Measurements from ENCODE around the gene XPO6. TPM values are rescaled to one million over a fixed set of nuclear protein-coding genes. Genes with fewer than 3 reads are reported as not detected.
"Not testable (repeated sequence)": the region's sequence is repeated elsewhere in the genome, so short reads cannot be mapped to it uniquely, and the experiment has no call there.

Gene XPO6
- total RNA-seq, 1 donor from 2014 or later, result 71.6 TPM

DNA sequence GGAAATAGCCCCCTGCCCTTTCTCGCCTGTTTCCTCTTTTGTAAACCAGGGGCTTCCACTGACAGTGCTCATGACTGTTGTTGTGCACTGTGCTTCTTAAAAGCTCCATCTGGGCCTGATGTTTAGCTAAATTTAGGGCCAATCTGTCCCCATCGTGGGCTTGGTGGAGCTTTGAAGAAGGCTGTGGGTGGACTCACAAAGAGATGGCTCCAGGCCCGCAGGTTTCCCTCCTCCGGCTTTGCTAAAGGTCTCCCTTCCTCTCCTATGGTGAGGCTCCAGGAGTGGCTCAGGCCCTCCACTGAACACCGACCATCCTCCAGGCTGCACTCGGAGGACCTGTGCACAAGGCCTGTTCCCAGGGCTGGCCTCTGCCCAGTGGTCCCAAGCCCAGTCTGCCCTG lies 30.2 kb upstream of the XPO6 start:
- H3K9me3 Mint-ChIP-seq, result peaks cover 8% of the 10 kb centered on the region
- no peaks in the 10 kb centered on the region for H3K4me1 Mint-ChIP-seq
- no peak overlapping the region for H3K9ac ChIP-seq
- H4K20me1 ChIP-seq (ENCODE audit: low read depth), result no peaks in the 10 kb centered on the region
- DNase-seq (ENCODE audit: low spot score), result no peak
- H3F3A ChIP-seq (ENCODE audit: low read depth), result no peaks in the 10 kb centered on the region
- H3K27ac Mint-ChIP-seq, result no peak overlapping the region
- H3K27me3 ChIP-seq, result no peaks in the 10 kb centered on the region
- H3K4me2 ChIP-seq, result no peak overlapping the region
- H3K36me3 ChIP-seq, result no peaks in the 10 kb centered on the region
- peaks cover 8% of the 10 kb centered on the region for H3K27me3 Mint-ChIP-seq (ENCODE audit: insufficient read depth, low read depth)
- no peaks in the 10 kb centered on the region for H3K9me3 ChIP-seq (ENCODE audit: low read depth)
- no peak overlapping the region for H3K27ac ChIP-seq
- H3K4me3 ChIP-seq, result no peak overlapping the region
- H3K4me1 ChIP-seq, result no peaks in the 10 kb centered on the region
- H3K36me3 Mint-ChIP-seq, result no peaks in the 10 kb centered on the region
- H3K4me3 Mint-ChIP-seq, result no peak overlapping the region
- no peaks in the 10 kb centered on the region for H3K79me2 ChIP-seq (ENCODE audit: low read depth)
- no peak overlapping the region for H2AFZ ChIP-seq (replicated peaks)
- TF ChIP-seq EZH2 (IDR thresholded peaks at IDR 0.05), result no peak
- no peak for TF ChIP-seq EZH2phosphoT487 (IDR thresholded peaks at IDR 0.05)
- TF ChIP-seq, protein P1, sequence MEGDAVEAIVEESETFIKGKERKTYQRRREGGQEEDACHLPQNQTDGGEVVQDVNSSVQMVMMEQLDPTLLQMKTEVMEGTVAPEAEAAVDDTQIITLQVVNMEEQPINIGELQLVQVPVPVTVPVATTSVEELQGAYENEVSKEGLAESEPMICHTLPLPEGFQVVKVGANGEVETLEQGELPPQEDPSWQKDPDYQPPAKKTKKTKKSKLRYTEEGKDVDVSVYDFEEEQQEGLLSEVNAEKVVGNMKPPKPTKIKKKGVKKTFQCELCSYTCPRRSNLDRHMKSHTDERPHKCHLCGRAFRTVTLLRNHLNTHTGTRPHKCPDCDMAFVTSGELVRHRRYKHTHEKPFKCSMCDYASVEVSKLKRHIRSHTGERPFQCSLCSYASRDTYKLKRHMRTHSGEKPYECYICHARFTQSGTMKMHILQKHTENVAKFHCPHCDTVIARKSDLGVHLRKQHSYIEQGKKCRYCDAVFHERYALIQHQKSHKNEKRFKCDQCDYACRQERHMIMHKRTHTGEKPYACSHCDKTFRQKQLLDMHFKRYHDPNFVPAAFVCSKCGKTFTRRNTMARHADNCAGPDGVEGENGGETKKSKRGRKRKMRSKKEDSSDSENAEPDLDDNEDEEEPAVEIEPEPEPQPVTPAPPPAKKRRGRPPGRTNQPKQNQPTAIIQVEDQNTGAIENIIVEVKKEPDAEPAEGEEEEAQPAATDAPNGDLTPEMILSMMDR (IDR thresholded peaks at IDR 0.05), result no peak

DNA sequence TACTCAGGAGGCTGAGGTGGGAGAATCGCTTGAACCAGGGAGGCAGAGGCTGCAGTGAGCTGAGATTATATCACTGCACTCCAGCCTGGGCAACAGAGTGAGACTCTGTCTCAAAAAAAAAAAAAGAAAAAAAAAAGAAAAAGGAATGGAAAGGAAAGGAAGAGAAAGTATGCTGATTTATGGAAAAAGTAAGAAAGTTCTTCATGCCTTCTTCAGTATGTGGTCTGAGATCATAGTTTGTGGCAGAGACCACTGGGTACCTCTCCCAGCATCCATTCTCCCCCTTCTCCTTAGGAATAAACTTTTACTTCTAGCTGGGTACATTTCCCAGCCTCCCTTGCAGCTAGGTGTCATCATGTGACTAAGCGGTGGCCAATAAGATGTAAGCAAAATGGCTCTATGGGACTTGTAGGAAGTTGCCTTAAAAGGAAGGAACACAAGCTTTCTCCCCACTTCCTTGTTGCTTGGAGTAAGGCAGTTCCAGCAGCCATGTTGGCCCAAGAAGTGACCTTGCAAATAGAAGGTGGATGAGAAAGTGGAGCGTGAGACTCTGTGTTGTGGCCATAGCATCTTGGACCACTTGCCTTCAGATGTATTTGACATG lies 26.1 kb upstream of the XPO6 start:
- no peaks in the 10 kb centered on the region for H4K20me1 ChIP-seq (ENCODE audit: low read depth)
- peaks cover 9% of the 10 kb centered on the region for H3K9me3 Mint-ChIP-seq

GRCh38 chr16:28231763-28232162 lies 20.0 kb upstream of the XPO6 start:
- Histone ChIP-seq H3K4me1 (no peaks in the 10 kb centered on the region), H3K79me2 (ENCODE audit: low read depth) (no peaks in the 10 kb centered on the region), H3K4me3 (no peak overlapping the region), H3K4me2 (no peak overlapping the region), H4K20me1 (ENCODE audit: low read depth) (no peaks in the 10 kb centered on the region), H3K9me3 (ENCODE audit: low read depth) (no peaks in the 10 kb centered on the region), H3K27ac (no peak overlapping the region), H3K9ac (no peak overlapping the region), H3K36me3 (no peaks in the 10 kb centered on the region), H3K27me3 (no peaks in the 10 kb centered on the region), H3F3A (ENCODE audit: low read depth) (no peaks in the 10 kb centered on the region), H2AFZ (replicated peaks) (no peak overlapping the region)
- H3K27me3 Mint-ChIP-seq (ENCODE audit: insufficient read depth, low read depth), result peaks cover 5% of the 10 kb centered on the region
- TF ChIP-seq EZH2phosphoT487 (IDR thresholded peaks at IDR 0.05), result no peak
- no peak for TF ChIP-seq EZH2 (IDR thresholded peaks at IDR 0.05)
- TF ChIP-seq, protein P1 (IDR thresholded peaks at IDR 0.05), result no peak
- H3K36me3 Mint-ChIP-seq, result no peaks in the 10 kb centered on the region
- DNase-seq (ENCODE audit: low spot score), result no peak
- H3K9me3 Mint-ChIP-seq, result peaks cover 3% of the 10 kb centered on the region
- no peak overlapping the region for H3K4me3 Mint-ChIP-seq
- H3K27ac Mint-ChIP-seq, result no peak overlapping the region
- no peaks in the 10 kb centered on the region for H3K4me1 Mint-ChIP-seq

More for the DNA sequence above, 26.1 kb upstream of the XPO6 start:
- Histone ChIP-seq H3K9ac (no peak overlapping the region), H3K36me3 (no peaks in the 10 kb centered on the region), H3K4me2 (no peak overlapping the region), H3K79me2 (ENCODE audit: low read depth) (no peaks in the 10 kb centered on the region), H3K9me3 (ENCODE audit: low read depth) (no peaks in the 10 kb centered on the region), H3K27ac (no peak overlapping the region), H3F3A (ENCODE audit: low read depth) (no peaks in the 10 kb centered on the region), H2AFZ (replicated peaks) (no peak overlapping the region), H3K27me3 (no peaks in the 10 kb centered on the region), H3K4me3 (no peak overlapping the region), H3K4me1 (no peaks in the 10 kb centered on the region)
- TF ChIP-seq EZH2 (IDR thresholded peaks at IDR 0.05) (no peak), EZH2phosphoT487 (IDR thresholded peaks at IDR 0.05) (no peak)
- TF ChIP-seq, protein P1 (IDR thresholded peaks at IDR 0.05), result no peak
- DNase-seq (ENCODE audit: low spot score), result no peak
- no peak overlapping the region for H3K4me3 Mint-ChIP-seq
- no peaks in the 10 kb centered on the region for H3K36me3 Mint-ChIP-seq
- H3K27ac Mint-ChIP-seq, result no peak overlapping the region
- H3K4me1 Mint-ChIP-seq, result no peaks in the 10 kb centered on the region
- peaks cover 6% of the 10 kb centered on the region for H3K27me3 Mint-ChIP-seq (ENCODE audit: insufficient read depth, low read depth)

GRCh38 chr16:28223909-28224308 lies 12.1 kb upstream of the XPO6 start:
- not testable (repeated sequence) for H3F3A ChIP-seq (ENCODE audit: low read depth); DNase-seq (ENCODE audit: low spot score); H3K27ac Mint-ChIP-seq; H3K9me3 ChIP-seq (ENCODE audit: low read depth); H2AFZ ChIP-seq (replicated peaks); H3K36me3 ChIP-seq; H3K27ac ChIP-seq; H3K4me1 ChIP-seq; H3K36me3 Mint-ChIP-seq; H4K20me1 ChIP-seq (ENCODE audit: low read depth); H3K9me3 Mint-ChIP-seq; H3K4me2 ChIP-seq; H3K79me2 ChIP-seq (ENCODE audit: low read depth); H3K4me3 Mint-ChIP-seq; H3K9ac ChIP-seq; H3K27me3 ChIP-seq; H3K4me3 ChIP-seq; H3K4me1 Mint-ChIP-seq; H3K27me3 Mint-ChIP-seq (ENCODE audit: insufficient read depth, low read depth)

GRCh38 chr16:28219777-28220176 lies 8.0 kb upstream of the XPO6 start:
- not testable (repeated sequence) for H3K27me3 ChIP-seq; DNase-seq (ENCODE audit: low spot score); H3K27me3 Mint-ChIP-seq (ENCODE audit: insufficient read depth, low read depth); H3K9me3 Mint-ChIP-seq; H3K36me3 Mint-ChIP-seq; H3K4me1 ChIP-seq; H3K9ac ChIP-seq; H3K4me2 ChIP-seq; H3K79me2 ChIP-seq (ENCODE audit: low read depth); H3F3A ChIP-seq (ENCODE audit: low read depth); H3K9me3 ChIP-seq (ENCODE audit: low read depth); H3K27ac ChIP-seq; H3K36me3 ChIP-seq; H3K27ac Mint-ChIP-seq; H4K20me1 ChIP-seq (ENCODE audit: low read depth); H3K4me1 Mint-ChIP-seq; H3K4me3 Mint-ChIP-seq; H3K4me3 ChIP-seq; H2AFZ ChIP-seq (replicated peaks)
